SW 1271 (cell line): ENCODE measurements around the gene ADARB1.
"Not testable (repeated sequence)": the region's sequence is repeated elsewhere in the genome, so short reads cannot be mapped to it uniquely, and the experiment has no call there.

ENCODE experiments used
- DNase-seq, 2 experiments: peaks; one replicate each; lab custom pipeline; 2025; lab: John Stamatoyannopoulos, UW

ADARB1 gene

DNA sequence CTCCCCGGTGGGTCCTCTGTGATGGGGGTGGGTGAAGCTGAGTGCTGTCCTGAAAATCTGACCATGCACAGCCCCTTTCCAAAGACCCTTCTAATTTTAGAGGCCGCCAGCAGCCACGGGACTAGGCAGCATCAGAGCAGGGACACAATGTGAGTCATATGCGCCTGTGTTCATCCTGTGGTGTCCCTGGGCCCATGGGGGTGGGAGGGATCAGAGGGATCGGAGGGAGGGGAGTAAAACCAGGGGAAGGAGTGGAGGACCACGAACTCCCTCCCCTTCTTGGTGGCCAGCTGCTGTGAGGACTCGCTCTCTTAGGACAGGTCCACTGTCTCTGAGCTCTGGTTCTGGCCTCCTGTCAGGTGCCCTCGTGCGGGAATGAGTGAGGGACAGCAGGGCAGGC, 61.5 kb downstream of the ADARB1 start:
- no peak for DNase-seq

DNA sequence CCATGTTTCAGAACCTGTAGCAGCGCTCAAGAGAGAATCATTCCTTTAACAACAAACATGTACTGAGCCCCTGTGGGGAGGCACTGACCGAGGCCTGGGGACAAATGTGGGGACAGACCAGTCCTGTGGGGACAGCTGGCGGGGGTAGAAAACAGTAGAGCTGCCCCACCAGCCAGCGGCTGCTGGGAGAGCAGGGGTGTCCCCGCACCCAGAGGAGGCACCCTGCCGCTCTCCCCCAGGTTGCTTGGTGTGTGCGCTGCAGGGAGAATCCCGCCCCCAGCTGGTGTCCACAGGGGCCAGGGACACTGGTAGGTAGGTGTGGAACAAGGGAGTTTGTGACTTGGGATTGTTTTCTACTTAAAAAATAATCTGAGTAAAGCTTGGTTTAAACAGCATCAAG, 62.1 kb downstream of the ADARB1 start:
- DNase-seq = no peak

DNA sequence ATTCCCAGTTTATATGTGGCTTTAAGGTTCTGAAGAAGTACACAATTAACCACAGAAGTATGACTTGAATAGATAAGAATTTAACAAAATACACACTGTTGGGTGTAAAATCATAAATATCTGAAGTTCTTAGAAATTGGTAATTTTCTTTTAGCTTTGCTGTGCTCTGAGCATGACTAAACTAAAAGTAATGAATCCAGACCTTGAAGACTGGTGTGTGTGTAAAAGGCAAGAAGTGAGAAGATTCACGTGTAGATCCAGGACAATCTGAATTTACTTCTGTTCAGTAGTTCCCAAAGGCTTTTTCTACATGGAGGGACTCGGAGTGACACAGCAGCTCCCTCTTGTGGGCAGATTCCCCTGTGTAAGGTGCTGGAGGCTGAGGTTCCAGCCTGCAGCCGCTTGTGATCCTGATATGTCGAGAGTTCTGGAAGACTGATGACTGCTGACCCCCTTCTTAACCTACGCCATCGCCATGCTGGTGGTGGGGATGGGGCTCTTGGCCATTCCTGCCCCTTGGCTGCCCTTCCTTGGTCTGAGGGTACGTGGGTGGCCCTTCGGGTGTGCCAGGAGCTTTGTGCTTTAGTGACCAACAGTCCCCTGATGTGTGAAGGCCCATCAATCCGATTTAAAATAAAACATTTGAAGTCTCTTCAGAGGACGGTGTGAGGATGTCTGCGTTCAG, 62.7 kb downstream of the ADARB1 start:
- peak; percentile 14 to 75 for DNase-seq

DNA sequence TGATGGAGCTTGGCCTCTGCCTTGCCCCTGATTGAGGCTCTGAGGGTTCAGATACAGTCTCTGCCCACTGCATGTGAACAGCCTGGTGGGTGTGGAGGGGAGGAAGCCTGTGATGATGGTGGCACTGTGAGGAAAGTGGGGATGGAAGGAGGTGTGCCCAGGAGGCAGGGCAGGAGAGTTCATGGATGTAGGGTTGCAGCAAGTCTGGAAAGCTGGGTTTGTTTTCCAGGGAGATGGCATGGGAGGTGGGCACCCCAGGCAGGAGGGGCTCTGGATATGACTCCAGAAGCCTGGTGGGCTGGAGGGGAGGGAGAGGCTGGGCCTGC, 63.2 kb downstream of the ADARB1 start:
- DNase-seq = no peak

DNA sequence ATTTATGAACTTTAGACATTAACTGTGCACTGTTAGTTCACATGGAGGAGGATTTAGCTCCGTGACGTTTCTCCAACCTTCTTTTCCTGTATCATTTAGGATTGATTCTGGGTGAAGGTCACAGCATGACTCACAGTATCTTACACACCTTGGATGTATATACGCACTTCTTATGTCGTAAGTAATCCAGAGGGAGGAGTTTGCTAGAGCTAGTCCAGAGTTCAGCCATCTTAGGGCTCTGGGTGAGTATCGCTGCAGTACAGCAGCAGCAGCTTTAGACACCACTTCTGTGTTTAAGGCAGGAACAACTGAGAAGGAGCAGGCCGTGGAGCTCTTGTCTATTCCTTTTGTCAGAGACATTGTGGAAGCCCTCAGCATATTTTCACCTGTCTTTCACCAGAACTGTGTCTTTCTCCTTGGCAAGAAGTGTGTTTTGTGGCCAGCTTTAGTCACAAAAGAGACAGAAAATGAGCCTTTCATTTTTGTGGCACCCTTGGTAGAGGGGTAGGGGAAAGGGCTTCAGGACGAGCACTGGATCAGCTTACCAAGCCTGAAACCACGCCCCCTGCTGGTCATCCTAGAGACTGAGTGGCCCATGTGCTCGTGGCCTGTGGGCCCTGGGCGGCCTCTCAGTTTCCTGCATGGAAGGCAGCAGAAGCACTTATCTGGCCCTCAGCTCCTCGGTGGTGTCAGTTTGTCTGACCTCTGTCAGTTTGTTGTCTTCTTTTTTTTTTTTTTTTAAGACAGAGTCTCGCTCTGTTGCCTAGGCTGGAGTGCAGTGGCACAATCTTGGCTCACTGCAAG, 64.0 kb downstream of the ADARB1 start:
- peak in 1 of 2 experiments; percentile 4 for DNase-seq

DNA sequence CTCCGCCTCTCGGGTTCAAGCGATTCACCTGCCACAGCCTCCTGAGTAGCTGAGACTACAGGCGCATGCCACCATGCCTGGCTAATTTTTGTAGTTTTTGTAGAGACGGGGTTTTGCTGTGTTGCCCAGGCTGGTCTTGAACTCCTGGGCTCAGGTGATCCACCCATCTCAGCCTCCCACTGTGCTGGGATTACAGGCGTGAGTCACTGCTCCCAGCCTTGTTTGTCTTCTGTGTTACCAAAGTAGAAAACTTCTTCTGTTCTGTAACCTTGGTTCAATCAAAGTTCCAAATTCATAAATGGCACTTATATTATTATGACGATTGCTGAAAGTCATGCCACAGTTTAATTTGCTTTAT, 64.6 kb downstream of the ADARB1 start:
- not testable (repeated sequence) for DNase-seq

DNA sequence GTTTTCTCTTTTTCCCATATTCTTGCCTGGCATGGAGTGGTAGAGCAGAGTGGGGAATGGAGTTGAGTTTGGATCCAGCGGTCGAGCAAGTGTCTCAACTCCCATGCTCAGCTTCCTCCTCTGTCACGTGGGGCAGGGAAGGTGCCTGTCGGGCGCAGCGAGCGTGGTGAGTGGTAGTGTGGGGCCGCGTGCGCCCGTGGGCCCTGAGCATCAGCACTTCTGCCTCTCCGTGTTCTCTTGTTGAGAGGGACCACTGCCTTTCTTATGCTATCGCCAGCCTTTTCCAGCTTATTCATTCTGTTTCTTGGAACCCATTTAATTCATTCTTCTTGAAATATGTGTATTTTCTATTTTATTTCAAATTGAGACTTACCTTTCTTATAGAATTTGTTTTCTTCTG, 65.1 kb downstream of the ADARB1 start:
- DNase-seq = no peak

DNA sequence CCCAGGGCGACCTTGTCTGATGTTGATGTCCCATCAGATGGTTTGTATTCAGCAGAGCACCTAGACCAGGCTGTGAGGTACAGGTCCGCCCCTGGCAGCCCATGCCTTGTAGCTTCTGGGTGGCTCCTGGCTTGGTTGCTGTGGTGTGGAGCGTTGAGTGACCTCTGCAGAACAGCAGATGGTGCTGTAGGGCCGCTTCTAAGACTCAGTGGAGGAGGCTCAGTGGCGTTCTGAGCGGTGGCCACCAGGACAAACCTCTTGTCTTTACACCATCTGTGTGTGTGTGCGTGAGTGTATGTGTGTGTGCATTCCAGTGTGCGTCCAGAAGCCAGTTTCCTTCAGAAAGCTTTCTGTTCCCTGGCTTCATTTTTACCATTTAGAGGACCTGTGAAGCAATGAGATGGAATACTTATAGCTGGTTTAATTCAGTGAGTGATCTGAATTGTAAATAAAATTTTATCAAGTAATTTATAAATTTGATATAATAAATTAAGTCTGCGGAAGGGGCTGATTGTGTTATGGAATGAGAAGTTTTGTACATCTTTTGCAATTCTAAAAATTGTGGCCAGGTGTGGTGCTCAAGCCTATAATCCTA, 66.1 kb downstream of the ADARB1 start:
- peak; percentile 47 to 76 for DNase-seq

DNA sequence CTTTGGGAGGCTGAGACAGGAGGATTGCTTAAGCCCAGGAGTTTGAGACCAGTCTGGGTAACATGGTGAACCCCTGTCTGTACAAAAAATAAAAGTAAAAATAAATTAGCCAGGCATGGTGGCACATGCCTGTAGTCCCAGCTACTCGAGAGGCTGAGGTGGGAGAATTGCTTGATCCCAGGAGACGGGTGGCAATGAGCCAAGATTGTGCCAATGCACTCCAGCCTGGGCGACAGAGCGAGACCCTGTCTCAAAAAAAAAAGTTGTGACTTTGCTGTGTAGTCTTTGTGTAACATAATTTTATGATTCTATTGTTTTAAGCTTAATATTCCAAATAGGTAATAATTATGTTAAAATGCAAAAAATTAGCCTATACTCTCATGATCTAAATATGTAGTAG, 66.6 kb downstream of the ADARB1 start:
- DNase-seq = not testable (repeated sequence)

DNA sequence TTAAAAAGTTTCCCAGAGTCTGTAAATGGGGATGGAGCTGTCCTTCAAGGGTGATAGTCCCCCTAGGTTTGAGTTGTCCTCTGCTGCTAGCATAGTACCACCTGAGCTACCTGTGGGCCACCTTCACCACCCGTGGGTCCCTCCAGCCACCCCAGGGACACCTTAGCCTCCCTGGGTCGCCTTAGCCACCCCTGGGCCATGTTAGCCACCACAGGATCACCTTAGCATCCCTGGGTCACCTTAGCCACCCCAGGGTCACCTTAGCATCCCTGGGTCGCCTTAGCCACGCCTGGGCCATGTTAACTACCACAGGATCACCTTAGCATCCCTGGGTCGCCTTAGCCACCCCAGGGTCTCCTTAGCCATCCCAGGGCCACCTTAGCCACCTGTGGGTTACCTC, 67.1 kb downstream of the ADARB1 start:
- DNase-seq = no peak

DNA sequence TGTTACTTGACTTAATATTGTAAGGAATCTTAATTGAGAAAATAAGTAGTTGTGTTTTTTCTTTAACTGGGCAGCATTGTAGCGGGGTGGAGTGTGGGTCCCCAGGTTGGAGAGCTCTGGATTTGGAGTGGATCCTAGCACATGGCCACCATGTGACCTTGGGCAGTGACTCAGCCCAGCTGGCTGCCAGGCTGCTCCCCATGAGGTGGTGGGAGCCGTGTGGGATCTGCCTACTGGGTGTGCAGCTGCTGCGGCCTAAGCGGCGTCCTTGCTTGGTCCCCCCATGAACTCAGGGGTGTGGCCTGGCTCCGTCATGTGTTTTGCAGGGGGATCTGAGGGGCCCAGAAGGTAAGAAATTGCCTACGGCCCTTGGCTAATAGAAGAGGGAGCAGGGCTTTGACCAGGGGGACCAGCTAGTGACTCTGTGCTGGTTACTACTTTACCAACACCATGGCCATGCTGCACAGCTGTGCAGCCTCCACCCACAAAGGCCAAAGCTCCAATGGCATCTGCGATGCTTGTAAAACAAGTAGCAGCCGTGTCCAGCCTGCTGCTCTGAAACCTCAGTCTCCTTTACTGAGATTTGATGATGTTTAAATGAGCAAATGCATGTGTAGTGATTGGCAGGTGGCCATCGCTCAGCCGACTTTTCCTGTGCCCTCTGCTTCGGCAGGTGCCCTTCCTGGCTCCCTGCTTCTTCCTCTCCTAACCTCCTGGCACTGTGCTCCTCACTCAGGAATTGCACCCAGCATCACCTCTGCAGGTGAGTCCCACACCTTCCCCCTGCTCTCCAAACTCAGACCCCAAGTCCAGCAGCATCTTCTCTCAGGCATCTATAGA, 68.3 kb downstream of the ADARB1 start:
- no peak for DNase-seq

DNA sequence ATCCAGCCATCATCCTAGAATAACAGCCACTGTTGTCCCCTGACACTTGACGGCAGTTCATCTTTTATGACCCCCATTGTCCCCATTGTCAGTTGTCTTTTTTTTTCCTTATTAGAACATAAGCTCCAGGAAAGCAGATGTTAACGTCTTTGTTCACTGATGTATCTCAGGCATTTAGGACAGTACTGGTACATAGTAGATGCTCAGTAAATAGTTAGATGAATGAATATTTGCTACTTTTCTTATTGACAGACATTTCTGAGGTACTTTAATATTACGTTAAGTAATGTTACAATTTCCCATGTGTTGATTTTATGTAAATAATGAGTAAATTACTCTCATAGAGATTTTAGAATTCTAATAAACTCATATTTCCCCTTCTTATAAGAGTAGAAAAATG, 69.5 kb downstream of the ADARB1 start:
- DNase-seq = no peak

DNA sequence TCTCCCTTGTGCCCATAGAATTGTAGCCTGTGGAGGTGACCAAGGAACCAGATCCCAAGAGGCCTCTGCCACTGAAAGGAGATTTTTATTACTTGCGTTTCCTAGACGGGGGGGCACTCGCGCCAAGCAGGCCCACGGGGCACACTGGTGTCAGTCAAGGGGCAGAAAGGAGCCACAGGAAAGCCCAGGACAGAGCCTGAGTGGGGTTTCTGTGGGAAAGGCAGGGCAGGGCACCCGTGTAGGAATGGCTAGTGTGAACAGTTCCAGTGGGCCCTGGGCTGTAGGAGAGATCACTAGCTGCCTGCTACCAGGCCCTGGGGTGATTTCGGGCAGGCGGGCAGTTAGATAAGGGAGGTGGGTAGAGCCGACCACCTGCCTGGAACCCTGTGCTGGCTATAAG, 70.8 kb downstream of the ADARB1 start:
- no peak for DNase-seq

DNA sequence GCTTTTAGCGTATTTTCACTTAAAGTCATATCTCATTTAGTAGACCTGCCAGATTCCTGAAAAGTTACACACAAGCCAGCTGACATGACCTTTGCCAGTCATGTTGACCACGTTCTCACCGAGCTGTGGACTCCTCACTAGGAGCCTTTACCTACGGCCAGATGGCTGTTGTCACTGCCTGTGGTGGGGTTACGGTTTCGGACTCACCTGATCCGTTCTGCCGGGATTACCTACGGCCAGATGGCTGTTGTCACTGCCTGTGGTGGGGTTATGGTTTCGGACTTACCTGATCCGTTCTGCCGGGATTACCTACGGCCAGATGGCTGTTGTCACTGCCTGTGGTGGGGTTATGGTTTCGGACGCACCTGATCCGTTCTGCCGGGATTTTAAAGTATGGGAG, 71.5 kb downstream of the ADARB1 start:
- DNase-seq = not testable (repeated sequence)

DNA sequence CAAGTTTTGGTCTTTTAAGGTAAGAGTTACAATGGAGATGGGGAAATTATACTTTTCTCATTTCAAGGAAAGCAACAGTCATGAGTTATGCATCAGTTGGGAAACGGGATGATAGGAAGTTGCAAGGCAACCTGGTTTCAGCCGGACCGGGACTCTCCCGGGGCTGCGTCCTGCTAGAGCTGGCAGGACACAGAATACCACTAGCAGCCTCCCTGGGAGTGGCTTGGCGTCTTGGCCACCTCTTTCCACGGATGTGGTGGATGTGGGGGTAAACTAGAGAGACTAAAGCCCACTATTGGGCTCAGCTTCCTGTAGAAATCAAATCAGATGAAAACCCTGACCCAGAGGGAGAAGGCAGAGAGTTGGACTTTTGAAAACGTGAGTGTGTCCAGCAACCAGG, 71.9 kb downstream of the ADARB1 start:
- DNase-seq = no peak

DNA sequence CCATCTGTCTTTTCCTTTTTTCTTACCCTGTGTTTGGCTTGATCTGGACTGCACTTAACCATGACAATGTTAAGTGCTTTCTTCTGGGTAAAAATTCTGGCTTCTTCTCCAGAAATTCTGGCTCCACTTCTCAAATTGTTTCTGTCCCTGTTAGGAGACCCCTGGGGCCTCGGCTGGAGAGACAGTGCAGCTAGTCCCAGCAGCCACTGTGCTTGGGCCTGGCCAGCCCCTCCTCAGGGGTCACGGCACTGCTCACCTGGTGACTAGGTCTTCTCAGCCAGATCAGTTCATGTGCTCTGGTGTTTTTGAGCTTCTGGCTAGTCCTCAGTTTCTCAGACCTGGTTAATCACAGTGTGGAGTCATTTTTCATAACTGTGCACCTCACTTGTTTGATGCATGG, 72.4 kb downstream of the ADARB1 start:
- no peak for DNase-seq

DNA sequence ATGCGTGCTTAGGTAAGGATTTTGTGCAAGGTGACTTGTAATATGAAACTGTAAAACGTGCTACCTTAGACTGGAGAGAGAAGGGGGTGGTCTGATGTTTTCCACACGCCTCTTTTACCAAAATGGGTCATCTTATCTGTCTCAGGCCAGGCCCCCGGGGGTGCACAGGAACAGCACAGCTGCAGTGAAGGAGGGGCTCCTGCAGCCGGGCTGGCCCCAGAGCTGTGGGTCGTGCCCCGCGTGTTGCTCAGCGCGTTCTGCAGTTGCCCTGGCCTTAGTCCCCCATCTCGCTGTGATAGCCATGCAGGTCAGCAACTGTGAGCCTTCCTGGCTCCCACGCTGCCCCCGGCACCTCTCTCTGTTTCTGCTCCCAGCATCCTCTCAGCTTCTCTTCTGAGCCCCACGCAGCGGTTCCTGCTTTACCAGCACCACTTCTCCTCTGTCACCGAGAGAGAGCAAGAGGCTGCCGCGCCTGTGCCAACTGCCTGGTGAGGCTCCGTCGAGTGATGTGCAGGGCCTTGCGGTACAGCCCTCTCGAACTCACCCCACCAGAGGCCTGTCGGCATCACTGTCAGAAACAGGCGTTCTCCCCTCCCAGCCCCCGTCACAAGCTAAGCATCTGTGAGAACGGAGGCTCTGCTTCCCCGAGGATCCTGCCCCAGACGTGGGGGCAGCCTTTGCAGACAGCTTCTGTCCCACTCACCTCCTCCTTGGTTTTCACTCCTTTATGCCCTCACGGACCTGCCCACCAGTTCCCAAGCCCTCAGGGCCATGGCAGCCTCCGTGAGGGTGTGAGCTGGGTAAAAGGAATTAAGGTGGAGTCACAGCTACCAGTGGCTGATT, 73.3 kb downstream of the ADARB1 start:
- DNase-seq = no peak

DNA sequence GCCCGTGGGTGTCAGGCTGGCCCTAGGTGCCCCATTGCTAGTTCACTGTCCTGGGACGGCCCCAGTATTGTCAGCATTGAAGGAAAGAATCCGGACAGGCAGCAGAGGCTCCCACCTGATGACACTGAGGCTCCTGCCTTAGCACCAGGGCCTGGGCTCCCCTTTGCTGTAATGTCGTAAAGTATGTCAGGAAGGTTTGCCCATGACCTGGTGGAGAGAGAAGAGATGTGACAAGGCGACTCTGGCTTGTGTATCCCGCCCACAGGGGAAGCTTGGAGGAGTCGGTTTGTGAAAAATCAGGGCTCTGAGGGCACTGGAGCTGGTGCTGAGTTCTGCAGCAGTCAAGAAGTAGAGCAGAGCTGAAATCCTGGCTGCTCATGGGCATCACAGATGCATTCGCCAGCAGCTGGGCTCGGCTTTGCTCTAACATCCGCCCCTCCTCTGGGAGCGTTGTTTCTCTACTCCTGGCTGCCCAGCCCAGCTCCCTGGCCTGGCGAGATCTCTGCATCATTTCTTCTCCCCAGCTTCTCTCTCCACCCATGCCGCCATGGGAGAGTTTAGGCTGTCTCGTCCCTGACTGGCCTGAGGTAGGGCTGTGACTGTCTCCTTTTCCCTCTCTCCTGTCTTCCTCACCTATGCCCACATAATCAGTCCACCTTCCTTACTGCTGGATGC, 74.1 kb downstream of the ADARB1 start:
- no peak for DNase-seq

DNA sequence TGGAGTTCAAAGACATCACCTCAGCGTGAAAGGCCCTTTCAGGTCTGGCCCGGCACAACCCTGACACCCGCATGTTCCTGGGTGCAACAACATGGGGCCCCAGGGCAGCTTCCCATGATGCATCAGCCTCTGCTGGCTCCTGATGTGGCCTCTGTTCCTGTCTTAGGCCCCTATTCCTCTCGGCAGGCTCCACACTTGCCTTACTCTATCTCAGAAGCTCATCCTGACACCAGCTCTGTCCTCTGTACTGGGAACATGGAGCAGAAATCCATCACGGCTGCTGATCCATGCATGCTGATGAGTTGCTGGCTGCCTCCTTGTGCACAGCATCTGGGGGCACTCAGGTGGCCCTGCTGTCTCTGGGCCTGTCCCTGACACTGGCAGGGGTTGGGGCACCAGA, 74.6 kb downstream of the ADARB1 start:
- DNase-seq = no peak

DNA sequence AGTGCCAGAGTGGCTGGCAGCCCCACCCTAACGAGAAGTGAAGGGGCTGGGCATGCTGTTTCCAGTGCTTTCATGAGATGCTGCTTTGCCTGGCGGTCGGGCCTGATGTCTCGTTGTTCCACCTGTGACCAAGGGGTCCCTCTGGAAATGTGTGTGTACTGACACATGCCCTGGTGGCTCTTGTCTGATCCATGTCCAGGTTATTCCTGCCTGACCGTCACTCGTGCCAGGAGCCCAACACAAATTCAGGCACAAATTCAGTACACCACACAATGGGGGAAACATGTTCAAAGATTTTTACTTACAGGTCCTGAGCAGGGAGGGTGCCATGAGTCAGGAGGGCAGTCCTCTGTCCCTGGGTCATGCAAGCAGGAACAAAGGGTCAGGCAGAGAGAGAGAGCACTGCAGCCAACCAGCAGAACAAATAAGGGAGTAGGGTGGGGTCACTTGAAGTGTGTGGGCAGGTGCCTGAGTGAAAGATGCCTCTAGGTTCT, 76.3 kb downstream of the ADARB1 start:
- DNase-seq = no peak
